ENCODE measurements around the gene PCDH15. TPM values are rescaled to one million over a fixed set of nuclear protein-coding genes. Genes with fewer than 3 reads are reported as not detected.

Gene PCDH15
- total RNA-seq, 1 donor from 2014 or later: 21.7 TPM

DNA sequence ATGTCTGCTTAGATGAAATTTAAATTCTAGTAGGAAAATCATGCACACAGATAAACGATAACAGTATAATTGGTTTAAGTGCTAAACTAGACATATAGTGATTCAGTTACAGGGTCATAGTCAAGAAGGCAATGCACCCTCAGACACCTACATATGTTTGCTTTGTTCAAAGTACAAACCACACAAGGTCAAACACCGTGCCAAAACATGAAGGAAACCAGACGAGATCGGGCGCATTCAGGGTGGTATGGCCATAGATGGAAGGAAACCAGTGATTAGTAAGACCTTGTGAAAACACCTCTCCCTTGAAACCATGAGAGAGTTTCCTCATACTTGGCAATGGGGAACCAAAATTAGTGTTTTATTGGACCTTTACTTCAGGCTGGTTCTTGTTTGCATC, 906.9 kb downstream of the PCDH15 start:
- H3K27ac Mint-ChIP-seq (ENCODE audit: unreplicated experiment): no peak overlapping the region
- H3K9me3 Mint-ChIP-seq: peaks cover 6% of the 10 kb centered on the region
- no peak overlapping the region for H3K4me3 Mint-ChIP-seq
- DNase-seq (ENCODE audit: low read depth, low spot score): no peak
- peaks cover 4% of the 10 kb centered on the region for H3K4me1 Mint-ChIP-seq
- TF ChIP-seq, protein P1, sequence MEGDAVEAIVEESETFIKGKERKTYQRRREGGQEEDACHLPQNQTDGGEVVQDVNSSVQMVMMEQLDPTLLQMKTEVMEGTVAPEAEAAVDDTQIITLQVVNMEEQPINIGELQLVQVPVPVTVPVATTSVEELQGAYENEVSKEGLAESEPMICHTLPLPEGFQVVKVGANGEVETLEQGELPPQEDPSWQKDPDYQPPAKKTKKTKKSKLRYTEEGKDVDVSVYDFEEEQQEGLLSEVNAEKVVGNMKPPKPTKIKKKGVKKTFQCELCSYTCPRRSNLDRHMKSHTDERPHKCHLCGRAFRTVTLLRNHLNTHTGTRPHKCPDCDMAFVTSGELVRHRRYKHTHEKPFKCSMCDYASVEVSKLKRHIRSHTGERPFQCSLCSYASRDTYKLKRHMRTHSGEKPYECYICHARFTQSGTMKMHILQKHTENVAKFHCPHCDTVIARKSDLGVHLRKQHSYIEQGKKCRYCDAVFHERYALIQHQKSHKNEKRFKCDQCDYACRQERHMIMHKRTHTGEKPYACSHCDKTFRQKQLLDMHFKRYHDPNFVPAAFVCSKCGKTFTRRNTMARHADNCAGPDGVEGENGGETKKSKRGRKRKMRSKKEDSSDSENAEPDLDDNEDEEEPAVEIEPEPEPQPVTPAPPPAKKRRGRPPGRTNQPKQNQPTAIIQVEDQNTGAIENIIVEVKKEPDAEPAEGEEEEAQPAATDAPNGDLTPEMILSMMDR (conservative IDR thresholded peaks at IDR 0.05): no peak
- H3K27me3 Mint-ChIP-seq (ENCODE audit: low read depth): no peaks in the 10 kb centered on the region
- H3K36me3 Mint-ChIP-seq (ENCODE audit: low read depth): no peaks in the 10 kb centered on the region

DNA sequence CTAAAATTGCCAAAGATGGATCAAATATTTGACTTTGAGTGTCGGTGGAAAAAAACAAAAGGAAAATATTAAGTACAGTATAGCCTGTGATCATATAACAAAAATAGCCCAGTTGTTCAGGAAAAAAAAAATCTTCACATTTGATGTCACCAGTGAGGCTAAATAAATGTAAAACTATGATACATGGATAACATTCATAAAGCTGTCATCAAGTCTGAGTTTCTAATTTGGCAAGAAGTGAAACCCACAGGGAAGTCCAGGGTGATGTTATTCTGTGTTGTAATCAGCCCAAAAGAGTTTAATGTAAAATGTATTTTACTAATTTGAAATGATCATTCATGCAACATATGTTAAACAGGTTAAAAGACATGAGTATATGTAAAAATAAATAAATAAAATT, 908.0 kb downstream of the PCDH15 start:
- peaks cover 4% of the 10 kb centered on the region for H3K4me1 Mint-ChIP-seq
- TF ChIP-seq, protein P1 (conservative IDR thresholded peaks at IDR 0.05): no peak
- peaks cover 3% of the 10 kb centered on the region for H3K9me3 Mint-ChIP-seq
- no peak for DNase-seq (ENCODE audit: low read depth, low spot score)
- H3K27ac Mint-ChIP-seq (ENCODE audit: unreplicated experiment): no peak overlapping the region
- H3K36me3 Mint-ChIP-seq (ENCODE audit: low read depth): no peaks in the 10 kb centered on the region
- no peak overlapping the region for H3K4me3 Mint-ChIP-seq
- H3K27me3 Mint-ChIP-seq (ENCODE audit: low read depth): no peaks in the 10 kb centered on the region

DNA sequence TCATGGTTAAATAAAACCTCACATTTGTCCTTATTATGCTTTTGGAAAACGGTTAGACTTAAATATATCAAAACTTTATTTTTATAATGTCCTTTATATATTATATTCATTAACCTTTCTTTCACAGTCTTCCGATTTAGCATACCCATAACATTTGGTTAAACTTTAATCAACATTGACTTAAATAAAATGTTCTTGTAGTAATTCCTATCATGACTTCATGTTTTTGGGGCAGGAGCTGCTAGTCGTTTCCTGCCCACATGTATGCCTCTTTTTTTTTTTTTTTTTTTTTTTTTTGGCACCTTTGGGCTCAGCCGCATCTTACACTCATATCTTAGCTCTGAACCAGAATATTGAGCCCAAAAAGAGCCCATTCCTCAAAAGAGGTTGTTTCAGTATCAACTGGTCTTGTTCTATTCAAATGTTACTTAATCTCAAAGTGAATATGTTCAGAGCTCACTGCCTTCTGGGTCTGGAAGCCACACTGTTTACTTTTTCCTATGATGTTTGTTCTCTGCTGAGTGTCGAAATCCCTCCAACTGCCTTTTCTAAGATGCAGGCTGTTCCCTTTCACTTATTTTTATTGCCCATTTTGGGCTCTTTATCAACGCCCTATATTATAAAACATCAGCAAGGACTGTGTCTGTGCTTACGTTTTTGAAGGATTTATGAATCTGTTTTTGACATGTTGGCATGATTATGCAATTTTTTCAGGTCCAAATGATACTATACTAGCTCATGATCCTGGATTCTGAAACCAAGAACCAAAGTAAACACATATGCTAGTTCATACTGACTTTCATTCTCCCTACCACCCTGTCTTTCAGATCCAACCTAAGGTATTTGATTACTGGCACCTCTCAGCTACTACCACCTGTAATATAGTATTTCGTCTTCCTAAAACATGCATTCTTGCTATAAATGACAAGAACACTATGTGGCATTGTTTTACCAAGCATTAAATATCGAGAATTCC, 914.4 kb downstream of the PCDH15 start:
- TF ChIP-seq, protein P1 (conservative IDR thresholded peaks at IDR 0.05): no peak
- H3K9me3 Mint-ChIP-seq: no peaks in the 10 kb centered on the region
- no peaks in the 10 kb centered on the region for H3K27me3 Mint-ChIP-seq (ENCODE audit: low read depth)
- H3K36me3 Mint-ChIP-seq (ENCODE audit: low read depth): no peaks in the 10 kb centered on the region
- no peak overlapping the region for H3K4me3 Mint-ChIP-seq
- no peak for DNase-seq (ENCODE audit: low read depth, low spot score)
- H3K27ac Mint-ChIP-seq (ENCODE audit: unreplicated experiment): no peak overlapping the region
- H3K4me1 Mint-ChIP-seq: no peaks in the 10 kb centered on the region

DNA sequence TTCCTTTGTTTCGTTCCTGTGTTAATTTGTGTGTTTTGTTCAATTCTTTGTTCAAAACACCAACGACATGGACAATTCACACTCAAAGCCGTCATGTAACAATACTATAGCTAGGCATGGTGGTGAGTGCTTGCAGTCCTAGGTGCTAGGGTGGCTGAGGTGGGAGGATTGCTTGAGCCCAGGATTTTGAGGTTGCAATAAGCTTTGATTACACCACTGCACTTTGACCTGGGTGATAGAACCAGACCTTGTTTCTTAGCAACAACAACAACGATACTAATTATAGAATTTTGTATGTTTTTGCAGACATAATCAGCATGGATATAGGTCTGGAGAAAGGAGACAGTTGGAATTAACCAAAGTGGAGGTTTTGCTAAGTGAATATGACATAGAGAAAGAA, 936.2 kb downstream of the PCDH15 start:
- Mint-ChIP-seq H3K36me3 (ENCODE audit: low read depth) (no peaks in the 10 kb centered on the region), H3K4me1 (no peaks in the 10 kb centered on the region), H3K4me3 (no peak overlapping the region), H3K9me3 (no peaks in the 10 kb centered on the region), H3K27me3 (ENCODE audit: low read depth) (no peaks in the 10 kb centered on the region), H3K27ac (ENCODE audit: unreplicated experiment) (no peak overlapping the region)
- DNase-seq (ENCODE audit: low read depth, low spot score): no peak
- TF ChIP-seq, protein P1 (conservative IDR thresholded peaks at IDR 0.05): no peak

DNA sequence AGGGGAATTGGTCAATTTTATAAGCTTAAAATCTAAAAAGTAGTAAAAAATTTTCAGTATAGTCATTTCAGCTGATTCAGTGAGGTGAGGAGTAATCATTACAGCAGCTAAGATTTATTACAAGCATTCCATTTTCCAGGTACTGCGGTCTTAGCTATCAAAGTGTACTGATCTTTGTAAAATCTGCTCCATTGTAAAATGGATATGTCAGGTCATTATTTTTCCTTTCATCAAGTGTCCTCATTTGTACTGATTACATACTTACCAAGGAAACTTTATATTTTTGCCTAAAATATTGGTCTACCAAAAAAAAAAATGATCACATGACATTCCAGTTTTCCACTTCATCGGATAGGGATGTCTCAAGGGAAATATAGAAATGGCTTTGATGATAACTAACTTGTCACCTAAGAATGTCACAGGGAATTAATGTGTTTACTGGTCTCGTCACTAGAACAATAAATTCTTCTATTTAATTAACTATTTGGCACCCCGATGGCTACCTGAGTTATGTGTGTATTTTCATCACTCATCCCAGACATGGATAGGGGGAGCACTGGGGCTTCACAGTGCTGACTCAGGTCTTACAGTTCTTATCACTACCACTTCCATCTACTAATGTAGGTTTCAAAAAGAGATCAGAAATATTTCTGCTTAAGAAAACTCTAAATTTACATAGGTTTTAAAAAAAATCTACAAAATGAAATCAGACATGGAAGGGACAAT, 948.4 kb downstream of the PCDH15 start:
- no peaks in the 10 kb centered on the region for H3K27me3 Mint-ChIP-seq (ENCODE audit: low read depth)
- TF ChIP-seq, protein P1 (conservative IDR thresholded peaks at IDR 0.05): no peak
- H3K27ac Mint-ChIP-seq (ENCODE audit: unreplicated experiment): no peak overlapping the region
- no peak overlapping the region for H3K4me3 Mint-ChIP-seq
- no peak for DNase-seq (ENCODE audit: low read depth, low spot score)
- H3K9me3 Mint-ChIP-seq: no peaks in the 10 kb centered on the region
- H3K4me1 Mint-ChIP-seq: no peaks in the 10 kb centered on the region
- no peaks in the 10 kb centered on the region for H3K36me3 Mint-ChIP-seq (ENCODE audit: low read depth)

All from neural crest cell (in vitro differentiated cells).